ENCODE measurements around the gene BMP6. TPM values are rescaled to one million over a fixed set of nuclear protein-coding genes. Genes with fewer than 3 reads are reported as not detected.

Gene BMP6
- total RNA-seq, 2 experiments from 2014 or later = not detected

DNA sequence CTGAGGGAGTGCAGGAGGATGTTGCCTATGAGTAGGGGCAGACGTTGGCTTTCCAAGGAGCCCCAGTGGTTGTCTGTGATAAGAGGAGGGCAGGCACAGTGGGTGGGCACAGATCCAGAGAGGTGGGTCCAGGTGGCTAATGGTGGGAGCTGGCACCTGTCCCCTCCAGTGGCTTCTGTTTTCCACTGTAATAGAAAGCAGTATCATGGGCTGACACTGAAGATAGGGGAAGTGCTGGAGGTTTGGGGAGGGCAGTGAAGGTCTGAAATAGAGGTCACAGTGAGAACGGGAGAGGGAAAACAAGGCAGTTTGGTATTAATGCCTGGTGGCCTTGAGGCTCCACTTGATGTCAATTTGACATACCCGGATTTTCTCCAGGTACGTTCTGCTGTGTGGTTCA is 195.1 kb downstream of the BMP6 start:
- Mint-ChIP-seq H3K27ac (no peak overlapping the region), H3K27me3 (peaks cover 17% of the 10 kb centered on the region), H3K4me3 (no peak overlapping the region), H3K9me3 (peaks cover 8% of the 10 kb centered on the region), H3K36me3 (ENCODE audit: low read depth) (no peaks in the 10 kb centered on the region), H3K4me1 (ENCODE audit: low read depth) (no peaks in the 10 kb centered on the region)
- no peak for DNase-seq
- CTCF ChIA-PET = no interaction called here
- TF ChIP-seq, protein P1, sequence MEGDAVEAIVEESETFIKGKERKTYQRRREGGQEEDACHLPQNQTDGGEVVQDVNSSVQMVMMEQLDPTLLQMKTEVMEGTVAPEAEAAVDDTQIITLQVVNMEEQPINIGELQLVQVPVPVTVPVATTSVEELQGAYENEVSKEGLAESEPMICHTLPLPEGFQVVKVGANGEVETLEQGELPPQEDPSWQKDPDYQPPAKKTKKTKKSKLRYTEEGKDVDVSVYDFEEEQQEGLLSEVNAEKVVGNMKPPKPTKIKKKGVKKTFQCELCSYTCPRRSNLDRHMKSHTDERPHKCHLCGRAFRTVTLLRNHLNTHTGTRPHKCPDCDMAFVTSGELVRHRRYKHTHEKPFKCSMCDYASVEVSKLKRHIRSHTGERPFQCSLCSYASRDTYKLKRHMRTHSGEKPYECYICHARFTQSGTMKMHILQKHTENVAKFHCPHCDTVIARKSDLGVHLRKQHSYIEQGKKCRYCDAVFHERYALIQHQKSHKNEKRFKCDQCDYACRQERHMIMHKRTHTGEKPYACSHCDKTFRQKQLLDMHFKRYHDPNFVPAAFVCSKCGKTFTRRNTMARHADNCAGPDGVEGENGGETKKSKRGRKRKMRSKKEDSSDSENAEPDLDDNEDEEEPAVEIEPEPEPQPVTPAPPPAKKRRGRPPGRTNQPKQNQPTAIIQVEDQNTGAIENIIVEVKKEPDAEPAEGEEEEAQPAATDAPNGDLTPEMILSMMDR (IDR thresholded peaks at IDR 0.05) = no peak
- Histone ChIP-seq H3K9me3 (ENCODE audit: control insufficient read depth in 1 of 2, insufficient read depth in 1 of 2, low read length in 2 of 2) (peaks cover 0 to 8% of the 10 kb centered on the region in 2 experiments), H3K27ac (ENCODE audit: low read depth in 1 of 2, low read length in 2 of 2) (no peak overlapping the region), H3K4me3 (ENCODE audit: low read length) (no peak overlapping the region), H3K27me3 (ENCODE audit: control insufficient read depth in 1 of 2, insufficient read depth in 2 of 2, low read length in 2 of 2) (peaks cover 4 to 14% of the 10 kb centered on the region in 2 experiments), H3K36me3 (ENCODE audit: insufficient read depth, low read length) (no peaks in the 10 kb centered on the region), H3K4me1 (ENCODE audit: insufficient read depth, low read length) (no peaks in the 10 kb centered on the region)
- ATAC-seq (ENCODE audit: poor library complexity) = no peak
- intact Hi-C loops (cut with DNase I, micrococcal nuclease) = no loop called here
- POLR2A ChIA-PET = no interaction called here

GRCh38 chr6:7921632-7922092 is 195.8 kb downstream of the BMP6 start:
- H3K4me1 Mint-ChIP-seq (ENCODE audit: low read depth) = no peaks in the 10 kb centered on the region
- CTCF ChIA-PET = no interaction called here
- POLR2A ChIA-PET = no interaction called here
- TF ChIP-seq, protein P1 (IDR thresholded peaks at IDR 0.05) = no peak
- no peak for DNase-seq
- peaks cover 8% of the 10 kb centered on the region for H3K9me3 Mint-ChIP-seq
- H3K27ac Mint-ChIP-seq = no peak overlapping the region
- Histone ChIP-seq H3K27me3 (ENCODE audit: control insufficient read depth in 1 of 2, insufficient read depth in 2 of 2, low read length in 2 of 2) (peaks cover 4 to 14% of the 10 kb centered on the region in 2 experiments), H3K27ac (ENCODE audit: low read depth in 1 of 2, low read length in 2 of 2) (no peak overlapping the region), H3K4me3 (ENCODE audit: low read length) (no peak overlapping the region), H3K4me1 (ENCODE audit: insufficient read depth, low read length) (no peaks in the 10 kb centered on the region), H3K9me3 (ENCODE audit: control insufficient read depth in 1 of 2, insufficient read depth in 1 of 2, low read length in 2 of 2) (peaks cover 0 to 10% of the 10 kb centered on the region in 2 experiments), H3K36me3 (ENCODE audit: insufficient read depth, low read length) (no peaks in the 10 kb centered on the region)
- peaks cover 17% of the 10 kb centered on the region for H3K27me3 Mint-ChIP-seq
- no peaks in the 10 kb centered on the region for H3K36me3 Mint-ChIP-seq (ENCODE audit: low read depth)
- no peak for ATAC-seq (ENCODE audit: poor library complexity)
- no peak overlapping the region for H3K4me3 Mint-ChIP-seq
- intact Hi-C loops (cut with DNase I, micrococcal nuclease) = no loop called here

DNA sequence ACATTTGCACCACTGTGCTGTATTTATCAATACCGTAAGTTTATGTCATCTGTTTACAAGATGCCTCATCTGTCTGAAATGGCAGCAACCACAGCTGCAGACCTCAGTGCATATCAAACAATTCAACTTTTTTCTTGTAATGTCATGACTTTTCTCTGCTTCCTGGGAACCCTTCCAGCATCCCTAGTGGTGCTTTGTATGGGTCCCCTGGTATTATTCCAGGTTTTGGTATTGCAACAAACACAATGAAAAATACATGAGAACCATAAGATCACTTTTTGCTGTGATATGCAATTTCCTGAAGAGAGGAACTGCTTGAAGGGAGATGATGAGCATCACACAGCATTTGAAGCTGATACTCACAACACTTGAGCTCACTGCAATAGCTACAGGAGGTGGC is 196.7 kb downstream of the BMP6 start:
- POLR2A ChIA-PET = no interaction called here
- CTCF ChIA-PET = interaction anchor here (0.6 kb wide), 1 partner anchor 100 kb away, joined by 3 read pairs; no protein-coding TSS in a partner anchor
- Histone ChIP-seq H3K36me3 (ENCODE audit: insufficient read depth, low read length) (no peaks in the 10 kb centered on the region), H3K9me3 (ENCODE audit: control insufficient read depth in 1 of 2, insufficient read depth in 1 of 2, low read length in 2 of 2) (peaks cover 0 to 10% of the 10 kb centered on the region in 2 experiments), H3K4me3 (ENCODE audit: low read length) (no peak overlapping the region), H3K27me3 (ENCODE audit: control insufficient read depth in 1 of 2, insufficient read depth in 2 of 2, low read length in 2 of 2) (peaks cover 4 to 11% of the 10 kb centered on the region in 2 experiments), H3K27ac (ENCODE audit: low read depth in 1 of 2, low read length in 2 of 2) (no peak overlapping the region), H3K4me1 (ENCODE audit: insufficient read depth, low read length) (no peaks in the 10 kb centered on the region)
- Mint-ChIP-seq H3K27ac (no peak overlapping the region), H3K27me3 (peaks cover 22% of the 10 kb centered on the region), H3K9me3 (peaks cover 8% of the 10 kb centered on the region), H3K4me1 (ENCODE audit: low read depth) (no peaks in the 10 kb centered on the region), H3K36me3 (ENCODE audit: low read depth) (no peaks in the 10 kb centered on the region), H3K4me3 (no peak overlapping the region)
- DNase-seq (no peak), ATAC-seq (ENCODE audit: poor library complexity) (no peak)
- intact Hi-C loops (cut with DNase I, micrococcal nuclease) = no loop called here
- TF ChIP-seq, protein P1 (IDR thresholded peaks at IDR 0.05) = no peak

All from CD4-positive, alpha-beta T cell (primary cell).